ENCODE measurements around the gene MIPOL1.

GRCh38 chr14:37221073-37221472 is 23.3 kb downstream of the MIPOL1 start:
- TF ChIP-seq CTCF (conservative IDR thresholded peaks at IDR 0.05; ENCODE audit: low read length) (no peak), EZH2phosphoT487 (IDR thresholded peaks at IDR 0.05; ENCODE audit: borderline replicate concordance, low read depth, low read length) (no peak)
